ENCODE data around the gene TTC5. TPM values are rescaled to one million over a fixed set of nuclear protein-coding genes. Genes with fewer than 3 reads are reported as not detected.

TTC5 gene
- total RNA-seq, 1 experiment from 2014 or later = 20.6 TPM

- BruUV-seq (replicated peaks) = no TSS peak
- intact Hi-C loops (cut with micrococcal nuclease; ENCODE audit: unreplicated experiment) = no loop called here
- DNase-seq = no peak
- H3K36me3 Mint-ChIP-seq (ENCODE audit: insufficient read depth, unreplicated experiment) = peaks cover 48% of the 10 kb centered on the region
- peaks cover 13% of the 10 kb centered on the region for H3K4me1 Mint-ChIP-seq (ENCODE audit: low read depth, unreplicated experiment)
- H3K27me3 Mint-ChIP-seq (ENCODE audit: unreplicated experiment) = no peaks in the 10 kb centered on the region
- no peaks in the 10 kb centered on the region for H3K9me3 Mint-ChIP-seq (ENCODE audit: low read depth, unreplicated experiment)
- H3K4me3 Mint-ChIP-seq (ENCODE audit: low read depth, unreplicated experiment) = no peak overlapping the region
- no peak for TF ChIP-seq CTCF (IDR thresholded peaks at IDR 0.05; ENCODE audit: unreplicated experiment)
- H3K27ac Mint-ChIP-seq (ENCODE audit: unreplicated experiment) = no peak overlapping the region
- CTCF ChIA-PET = interaction anchor here (0.6 kb wide), 1 partner anchor 24 kb away, joined by 3 read pairs; no protein-coding TSS in a partner anchor
These were observed 23.6 kb upstream of the TTC5 start for GRCh38 chr14:20329355-20329754.

GRCh38 chr14:20328705-20329104 is 23.0 kb upstream of the TTC5 start:
- intact Hi-C loops (cut with micrococcal nuclease; ENCODE audit: unreplicated experiment) = no loop called here
- no peak for TF ChIP-seq CTCF (IDR thresholded peaks at IDR 0.05; ENCODE audit: unreplicated experiment)
- no peak overlapping the region for H3K27ac Mint-ChIP-seq (ENCODE audit: unreplicated experiment)
- BruUV-seq (replicated peaks) = no TSS peak
- no peak overlapping the region for H3K4me3 Mint-ChIP-seq (ENCODE audit: low read depth, unreplicated experiment)
- H3K36me3 Mint-ChIP-seq (ENCODE audit: insufficient read depth, unreplicated experiment) = peaks cover 54% of the 10 kb centered on the region
- CTCF ChIA-PET = interaction anchor here (0.6 to 1.7 kb wide), 3 partner anchors 14 to 264 kb away, joined by 3 to 12 read pairs (median 4); partner anchors contain the start of gene PARP2
- DNase-seq = no peak
- no peaks in the 10 kb centered on the region for H3K27me3 Mint-ChIP-seq (ENCODE audit: unreplicated experiment)
- peaks cover 13% of the 10 kb centered on the region for H3K4me1 Mint-ChIP-seq (ENCODE audit: low read depth, unreplicated experiment)
- no peaks in the 10 kb centered on the region for H3K9me3 Mint-ChIP-seq (ENCODE audit: low read depth, unreplicated experiment)

GRCh38 chr14:20327005-20327869 is 21.5 kb upstream of the TTC5 start:
- Mint-ChIP-seq H3K9me3 (ENCODE audit: low read depth, unreplicated experiment) (no peaks in the 10 kb centered on the region), H3K27me3 (ENCODE audit: unreplicated experiment) (no peaks in the 10 kb centered on the region), H3K36me3 (ENCODE audit: insufficient read depth, unreplicated experiment) (peaks cover 54% of the 10 kb centered on the region), H3K27ac (ENCODE audit: unreplicated experiment) (no peak overlapping the region), H3K4me1 (ENCODE audit: low read depth, unreplicated experiment) (peaks cover 13% of the 10 kb centered on the region), H3K4me3 (ENCODE audit: low read depth, unreplicated experiment) (no peak overlapping the region)
- CTCF ChIA-PET = interaction anchor here (0.8 to 1.7 kb wide), 3 partner anchors 15 to 280 kb away, joined by 4 to 13 read pairs (median 12); partner anchors contain the start of gene PARP2
- DNase-seq = peak; percentile 36
- intact Hi-C loops (cut with micrococcal nuclease; ENCODE audit: unreplicated experiment) = loop anchor here (1.0 kb wide), 1 partner anchor 282 kb away; no protein-coding TSS in a partner anchor
- no TSS peak for BruUV-seq (replicated peaks)
- peak; percentile 46 for TF ChIP-seq CTCF (IDR thresholded peaks at IDR 0.05; ENCODE audit: unreplicated experiment)

GRCh38 chr14:20317720-20318119 is 12.0 kb upstream of the TTC5 start:
- Mint-ChIP-seq H3K27ac (ENCODE audit: unreplicated experiment) (no peak overlapping the region), H3K36me3 (ENCODE audit: insufficient read depth, unreplicated experiment) (peaks cover 41% of the 10 kb centered on the region), H3K4me3 (ENCODE audit: low read depth, unreplicated experiment) (no peak overlapping the region), H3K9me3 (ENCODE audit: low read depth, unreplicated experiment) (no peaks in the 10 kb centered on the region), H3K4me1 (ENCODE audit: low read depth, unreplicated experiment) (no peaks in the 10 kb centered on the region), H3K27me3 (ENCODE audit: unreplicated experiment) (no peaks in the 10 kb centered on the region)
- BruUV-seq (replicated peaks) = no TSS peak
- CTCF ChIA-PET = no interaction called here
- intact Hi-C loops (cut with micrococcal nuclease; ENCODE audit: unreplicated experiment) = no loop called here
- DNase-seq = no peak
- no peak for TF ChIP-seq CTCF (IDR thresholded peaks at IDR 0.05; ENCODE audit: unreplicated experiment)
